DOHH2 (cell line): ENCODE measurements around the gene RABGAP1L.

Experiments used
- H3F3A ChIP-seq: fragments of 200-600 bp; sonication (generic), shearing (Covaris generic); 2 replicates; pipeline ENCODE4 v1.6.0; 2016; ENCODE audit warnings: antibody characterized with exemption, mild to moderate bottlenecking; ENCODE audit not compliant: control insufficient read depth, insufficient read depth
- H3K27ac ChIP-seq: fragments of 200-600 bp; sonication (generic); 2 replicates; pipeline ENCODE4 v1.5.1; 2014; ENCODE audit warnings: low read depth, mild to moderate bottlenecking, low read length, moderate library complexity
- H3K27me3 ChIP-seq: fragments of 200-600 bp; sonication (generic); 2 replicates; pipeline ENCODE4 v1.6.1; 2014; ENCODE audit warnings: mild to moderate bottlenecking, low read length, mixed read lengths; ENCODE audit not compliant: control insufficient read depth
- H3K36me3 ChIP-seq: fragments of 200-600 bp; sonication (generic); 2 replicates; pipeline ENCODE4 v1.6.1; 2014; ENCODE audit warnings: mild to moderate bottlenecking, low read length, moderate library complexity, mixed read lengths; ENCODE audit not compliant: control insufficient read depth
- H3K4me1 ChIP-seq: fragments of 200-600 bp; sonication (generic); 2 replicates; pipeline ENCODE4 v1.6.1; 2014; ENCODE audit warnings: mild to moderate bottlenecking, low read length, mixed read lengths; ENCODE audit not compliant: control insufficient read depth
- H3K4me2 ChIP-seq: fragments of 200-600 bp; sonication (generic); 2 replicates; pipeline ENCODE4 v1.6.0; 2014; ENCODE audit warnings: mild to moderate bottlenecking, low read length, moderate library complexity
- H3K4me3 ChIP-seq: fragments of 200-600 bp; sonication (generic); 2 replicates; pipeline ENCODE4 v1.5.1; 2014; ENCODE audit warnings: mild to moderate bottlenecking, low read length, mixed read lengths
- H3K79me2 ChIP-seq: fragments of 200-600 bp; sonication (generic); 2 replicates; pipeline ENCODE4 v1.6.1; 2014; ENCODE audit warnings: mild to moderate bottlenecking, low read length, mixed read lengths; ENCODE audit not compliant: control insufficient read depth
- H3K9me2 ChIP-seq: fragments of 200-600 bp; sonication (generic); replicated peaks from 2 replicates; pipeline ENCODE4 v1.6.1; 2014; ENCODE audit warnings: mild to moderate bottlenecking, low read length, mixed read lengths; ENCODE audit not compliant: control insufficient read depth
- H3K9me3 ChIP-seq: fragments of 200-600 bp; sonication (generic); 2 replicates; pipeline ENCODE4 v1.6.1; 2014; ENCODE audit warnings: antibody characterized with exemption, low read length, mixed read lengths; ENCODE audit not compliant: control insufficient read depth, insufficient read depth
- H4K20me1 ChIP-seq: fragments of 200-600 bp; sonication (generic); 2 replicates; pipeline ENCODE4 v1.6.0; 2014; ENCODE audit warnings: low read depth, mild to moderate bottlenecking, antibody characterized with exemption, low read length, moderate library complexity; ENCODE audit not compliant: control insufficient read depth, insufficient read depth
- CTCF ChIP-seq: fragments of 200-600 bp; sonication (generic); IDR thresholded peaks from one replicate; pipeline ENCODE4 v1.5.1; 2014; ENCODE audit warnings: antibody characterized with exemption, mild to moderate bottlenecking, low read depth, low read length; ENCODE audit not compliant: poor library complexity, severe bottlenecking
- EZH2phosphoT487 ChIP-seq: fragments of 200-600 bp; sonication (generic); IDR thresholded peaks from 2 replicates; pipeline ENCODE4 v1.6.1; 2017; ENCODE audit warnings: borderline replicate concordance, mild to moderate bottlenecking, antibody characterized with exemption, low read length, moderate library complexity, mixed read lengths

Gene RABGAP1L

GRCh38 chr1:174209347-174210187 lies 50.2 kb downstream of the RABGAP1L start:
- Histone ChIP-seq H3K9me2 (no peaks in the 10 kb centered on the region), H3K4me3 (no peak overlapping the region), H3F3A (no peaks in the 10 kb centered on the region), H3K4me1 (peaks cover 13% of the 10 kb centered on the region), H3K27me3 (no peaks in the 10 kb centered on the region), H3K4me2 (no peak overlapping the region), H3K79me2 (peaks cover 89% of the 10 kb centered on the region), H4K20me1 (no peaks in the 10 kb centered on the region), H3K9me3 (peaks cover 9% of the 10 kb centered on the region; the same call in 1 of the 2 replicates), H3K27ac (no peak overlapping the region), H3K36me3 (peaks cover 17% of the 10 kb centered on the region)
- no peak for TF ChIP-seq EZH2phosphoT487

- TF ChIP-seq CTCF (no peak), EZH2phosphoT487 (no peak)
- Histone ChIP-seq H3F3A (0 out of 2 replicates have a peak, but pooled peaks cover under 1% of the 10 kb centered on the region), H3K9me3 (peaks cover 7% of the 10 kb centered on the region; the same call in 1 of the 2 replicates), H3K79me2 (peaks cover 81% of the 10 kb centered on the region), H3K27me3 (no peaks in the 10 kb centered on the region), H3K4me3 (no peak overlapping the region), H3K4me1 (peaks cover 2% of the 10 kb centered on the region; the same call in 1 of the 2 replicates), H4K20me1 (no peaks in the 10 kb centered on the region), H3K27ac (no peak overlapping the region), H3K9me2 (no peaks in the 10 kb centered on the region), H3K4me2 (no peak overlapping the region), H3K36me3 (peaks cover 13% of the 10 kb centered on the region)
These were observed 52.2 kb downstream of the RABGAP1L start for GRCh38 chr1:174211486-174211885.

- Histone ChIP-seq H3K36me3 (peaks cover 7% of the 10 kb centered on the region), H3K4me2 (no peak overlapping the region), H3K79me2 (peaks cover 68% of the 10 kb centered on the region), H3K9me3 (no peaks in the 10 kb centered on the region), H3K27ac (no peak overlapping the region), H3F3A (peaks cover 14% of the 10 kb centered on the region; the same call in 1 of the 2 replicates), H3K4me3 (no peak overlapping the region), H3K4me1 (peaks cover 35% of the 10 kb centered on the region), H4K20me1 (peaks cover 13% of the 10 kb centered on the region; the same call in 1 of the 2 replicates), H3K27me3 (no peaks in the 10 kb centered on the region), H3K9me2 (no peaks in the 10 kb centered on the region)
- no peak for TF ChIP-seq CTCF
- TF ChIP-seq EZH2phosphoT487, result no peak
These were observed 56.4 kb downstream of the RABGAP1L start for GRCh38 chr1:174215766-174216165.

GRCh38 chr1:174217248-174217647 lies 57.9 kb downstream of the RABGAP1L start:
- Histone ChIP-seq H3K27me3 (no peaks in the 10 kb centered on the region), H3F3A (peaks cover 14% of the 10 kb centered on the region; the same call in 1 of the 2 replicates), H3K79me2 (peaks cover 54% of the 10 kb centered on the region), H3K9me3 (no peaks in the 10 kb centered on the region; the same call in 1 of the 2 replicates), H3K9me2 (no peaks in the 10 kb centered on the region), H4K20me1 (peaks cover 13% of the 10 kb centered on the region; the same call in 1 of the 2 replicates), H3K27ac (no peak overlapping the region), H3K4me3 (no peak overlapping the region), H3K4me1 (peaks cover 35% of the 10 kb centered on the region), H3K4me2 (no peak overlapping the region), H3K36me3 (peaks cover 22% of the 10 kb centered on the region)
- TF ChIP-seq EZH2phosphoT487 (no peak), CTCF (no peak)
